GM12878 (cell line): ENCODE measurements around the gene MAP3K7CL. TPM values are rescaled to one million over a fixed set of nuclear protein-coding genes. Genes with fewer than 3 reads are reported as not detected.

Source experiments
- ATAC-seq: fragments of 200-7000 bp; cut with Tn5 transposase; 3 replicates; pipeline ENCODE4 v1.9.1; 2020; ENCODE audit warnings: mild to moderate bottlenecking, moderate library complexity
- BruUV-seq: library from RNA; stranded (reverse); fragments of 400-500 nt; replicated peaks from 2 replicates; lab custom pipeline; 2021; lab: Mats Ljungman, UMichigan
- CTCF ChIA-PET: fragments of 300-600 bp; sonication (Branson Sonifier 250); formaldehyde crosslinking; extraction: SDS; loops from one replicate; lab custom pipeline; 2021; ENCODE audit warnings: inconsistent platforms; lab: Yijun Ruan, JAX
- POLR2A ChIA-PET: fragments of 350-600 bp; formaldehyde crosslinking; extraction: SDS; loops from one replicate; lab custom pipeline; 2021; ENCODE audit warnings: inconsistent platforms; lab: Charles Lee
- RAD21 ChIA-PET: fragments of 300-600 bp; sonication (Branson Sonifier 250); formaldehyde crosslinking; loops from one replicate; lab custom pipeline; 2023; ENCODE audit warnings: antibody characterized with exemption; ENCODE audit not compliant: unreplicated experiment; lab: Charles Lee
- SMC1A ChIA-PET: fragments of 300-600 bp; sonication (Branson Sonifier 250); formaldehyde crosslinking; loops from one replicate; lab custom pipeline; 2023; ENCODE audit not compliant: unreplicated experiment, uncharacterized antibody; lab: Charles Lee
- DNase-seq: peaks from one replicate; pipeline ENCODE4 v3.0.0-alpha.2; 2011; ENCODE audit warnings: low read depth, low spot score
- FAIRE-seq: peaks from 3 replicates; lab custom pipeline; 2011; peaks lifted over from hg19 to GRCh38; lab: Jason Lieb, UNC
- H2AFZ ChIP-seq: 2 replicates; pipeline ENCODE4 v1.6.0; 2011; ENCODE audit warnings: low read depth, low read length, control low read depth; ENCODE audit not compliant: control insufficient read depth
- H3K27ac ChIP-seq: 2 replicates; pipeline ENCODE4 v1.5.1; 2011; ENCODE audit warnings: control low read depth; ENCODE audit not compliant: control insufficient read depth, insufficient read depth
- H3K27me3 ChIP-seq, 2 experiments: replicated peaks in 1 of 2; 2 replicates each; pipeline versions ENCODE4 v1.6.0 to v1.6.1; 2011; ENCODE audit warnings: low read length in 1 of 2; ENCODE audit not compliant: control insufficient read depth in 2 of 2, insufficient read depth in 2 of 2
- H3K36me3 ChIP-seq, 2 experiments: 2 replicates each; pipeline ENCODE4 v1.5.1; 2011; ENCODE audit warnings: low read length in 1 of 2; ENCODE audit not compliant: control insufficient read depth in 2 of 2, insufficient read depth in 2 of 2
- H3K4me1 ChIP-seq: 2 replicates; pipeline ENCODE4 v1.6.1; 2011; ENCODE audit warnings: mild to moderate bottlenecking, low read length, moderate library complexity, mixed read lengths; ENCODE audit not compliant: control insufficient read depth, insufficient read depth
- H3K4me2 ChIP-seq: 2 replicates; pipeline ENCODE4 v1.6.0; 2011; ENCODE audit warnings: control low read depth; ENCODE audit not compliant: control insufficient read depth, insufficient read depth
- H3K4me3 ChIP-seq: fragments of 200-600 bp; sonication (generic); 2 replicates; pipeline ENCODE4 v1.5.1; 2016
- H3K79me2 ChIP-seq: 2 replicates; pipeline ENCODE4 v1.6.0; 2011; ENCODE audit warnings: low read length; ENCODE audit not compliant: control insufficient read depth, insufficient read depth
- H3K9ac ChIP-seq: 2 replicates; pipeline ENCODE4 v1.8.0; 2011; ENCODE audit warnings: low read length, control low read depth, mixed read lengths; ENCODE audit not compliant: control insufficient read depth, insufficient read depth
- H3K9me3 ChIP-seq: replicated peaks from 3 replicates; pipeline ENCODE4 v1.5.1; 2011; ENCODE audit warnings: mild to moderate bottlenecking, low read length; ENCODE audit not compliant: control insufficient read depth, insufficient read depth
- H4K20me1 ChIP-seq: 2 replicates; pipeline ENCODE4 v1.6.0; 2011; ENCODE audit not compliant: control insufficient read depth, insufficient read depth
- CBX5 ChIP-seq: sonication (generic); IDR thresholded peaks from 2 replicates; pipeline ENCODE4 v1.6.1; 2016; ENCODE audit warnings: low read depth, moderate library complexity, mild to moderate bottlenecking, inconsistent platforms
- DPF2 ChIP-seq: fragments of 450-650 bp; IDR thresholded peaks from 2 replicates; pipeline ENCODE4 v1.6.1; 2017; ENCODE audit warnings: mild to moderate bottlenecking
- EGR1 ChIP-seq, 2 experiments: IDR thresholded peaks; 1 replicate in 1 of 2; 2 replicates in 1 of 2; pipeline ENCODE4 v1.6.1; 2011 to 2012; ENCODE audit warnings: low read depth in 2 of 2, low read length in 2 of 2, borderline replicate concordance in 1 of 2, mild to moderate bottlenecking in 1 of 2, moderate library complexity in 1 of 2
- FOS ChIP-seq: IDR thresholded peaks from 3 replicates; pipeline ENCODE4 v1.6.1; 2011; ENCODE audit warnings: borderline replicate concordance; ENCODE audit not compliant: insufficient read length; ENCODE audit errors: extremely low read depth
- FOXK2 ChIP-seq: fragments of 450-650 bp; IDR thresholded peaks from 2 replicates; pipeline ENCODE4 v1.6.1; 2017; ENCODE audit warnings: mild to moderate bottlenecking, moderate library complexity
- IRF4 ChIP-seq: IDR thresholded peaks from 2 replicates; pipeline ENCODE4 v1.6.1; 2011; ENCODE audit warnings: low read depth, low read length
- LARP7 ChIP-seq: fragments of 450-650 bp; IDR thresholded peaks from 2 replicates; pipeline ENCODE4 v1.6.1; 2017; ENCODE audit warnings: mild to moderate bottlenecking
- MAX ChIP-seq: IDR thresholded peaks from 2 replicates; pipeline ENCODE4 v1.6.1; 2012; ENCODE audit warnings: low read depth, low read length, improper control_type of control experiment
- NFIC ChIP-seq: IDR thresholded peaks from 2 replicates; pipeline ENCODE4 v1.6.1; 2012; ENCODE audit warnings: low read depth, mild to moderate bottlenecking, inconsistent platforms, low read length, moderate library complexity
- NRF1 ChIP-seq: conservative IDR thresholded peaks from 2 replicates; pipeline ENCODE4 v1.6.1; 2011; ENCODE audit warnings: mild to moderate bottlenecking, low read depth, low read length, improper control_type of control experiment
- PML ChIP-seq: IDR thresholded peaks from 2 replicates; pipeline ENCODE4 v1.6.1; 2012; ENCODE audit warnings: low read length, inconsistent platforms
- WGBS: methylation state at CpG from one replicate; pipeline ENCODE4 v1.1.6; 2016; ENCODE audit warnings: low lambda C conversion rate; ENCODE audit not compliant: insufficient replicate concordance, insufficient coverage; ENCODE audit errors: missing lambda C conversion rate; 5-methylcytosine and 5-hydroxymethylcytosine counted together
- in situ Hi-C: fragments of 300-500 bp; cut with MboI; formaldehyde crosslinking; loops from 9 replicates; pipeline ENCODE4 v1.14.3; 2018; ENCODE audit warnings: mixed read lengths
- intact Hi-C: fragments of 100-400 bp; cut with micrococcal nuclease; formaldehyde crosslinking; loops from one replicate; pipeline ENCODE4 v1.14.2; 2022; ENCODE audit not compliant: unreplicated experiment
- polyA plus RNA-seq, 11 experiments: library from polyadenylated mRNA; depleted of rRNA in 4 of 11; unstranded in 6 of 11; stranded (reverse) in 5 of 11; fragments of >200 nt; fragmentation: Nextera tagmentation in 4 of 11; fragmentation: Illumina TruSeq in 1 of 11; extraction: Ambion mirVana in 4 of 11; extraction: Trizol in 1 of 11; gene quantifications; 1 replicate in 1 of 11; 2 replicates in 10 of 11; pipeline versions ENCODE4 v1.2.1 to v1.2.3, GENCODE V29; 2011 to 2016; ENCODE audit warnings: inconsistent platforms in 2 of 11, missing spikeins in 2 of 11, low read depth in 1 of 11
- total RNA-seq, 4 experiments: library from RNA; depleted of rRNA in 3 of 4; stranded (reverse); fragments of >200 nt in 3 of 4; fragmentation: Illumina TruSeq in 1 of 4; extraction: Trizol in 1 of 4; gene quantifications; 2 replicates each; pipeline versions ENCODE4 v1.2.1 to v1.2.3, GENCODE V29; 2013 to 2021
- TF ChIP-seq, protein P1 (sequence below): fragments of 450-650 bp; IDR thresholded peaks from 2 replicates; pipeline ENCODE4 v1.6.1; 2017; ENCODE audit warnings: low read depth, mild to moderate bottlenecking, moderate library complexity
- TF ChIP-seq, protein P2 (sequence below): fragments of 450-650 bp; IDR thresholded peaks from 2 replicates; pipeline ENCODE4 v1.6.1; 2016; ENCODE audit warnings: mild to moderate bottlenecking
- TF ChIP-seq, protein P3 (sequence below), 3 experiments: IDR thresholded peaks in 2 of 3; conservative IDR thresholded peaks in 1 of 3; 2 replicates each; pipeline ENCODE4 v1.5.1; 2011; ENCODE audit warnings: low read depth in 3 of 3, low read length in 3 of 3, mild to moderate bottlenecking in 3 of 3, control low read depth in 2 of 3, moderate library complexity in 2 of 3, inconsistent platforms in 1 of 3, mixed read lengths in 1 of 3; ENCODE audit not compliant: control insufficient read depth in 2 of 3, insufficient read depth in 1 of 3; ENCODE audit errors: extremely low read depth in 1 of 3

MAP3K7CL gene
- total and polyA plus RNA-seq, 10 of the 15 experiments (the other 5 are each of a cell fraction or from before 2014, with no cell fraction given) = 3.2 to 19.7 (median 6.6) TPM

DNA sequence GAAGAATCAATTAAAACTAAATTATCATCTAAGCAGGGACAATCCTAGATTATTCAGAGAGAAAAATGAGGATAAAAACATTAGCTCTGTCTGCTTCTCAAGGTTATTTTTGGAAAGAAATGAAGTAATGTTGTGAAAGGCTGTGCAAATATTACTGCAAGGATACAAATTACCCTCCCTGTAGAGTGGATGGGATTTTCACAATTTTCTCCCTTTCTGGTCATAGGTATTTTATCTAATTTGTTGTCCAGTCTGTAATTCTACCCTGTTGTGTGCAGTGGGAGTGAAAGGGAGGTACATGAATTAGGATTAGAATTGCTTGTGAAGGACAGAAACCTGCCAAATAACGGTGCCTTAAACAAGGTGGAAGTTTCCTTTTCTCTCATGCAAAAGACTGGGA is 54.7 kb downstream of the MAP3K7CL start:
- DNase-seq (no peak), ATAC-seq (no peak)
- in situ Hi-C loops (no loop called here), intact Hi-C loops (no loop called here)
- H3K36me3 ChIP-seq = no peaks in the 10 kb centered on the region
- CTCF ChIA-PET = no interaction called here
- H3K4me3 ChIP-seq = no peak overlapping the region
- SMC1A ChIA-PET = interaction anchor here (0.5 to 1.8 kb wide), 7 partner anchors 10 to 111 kb away, joined by 3 to 9 read pairs (median 3); no protein-coding TSS in a partner anchor
- RAD21 ChIA-PET = interaction anchor here (0.9 kb wide), 1 partner anchor 50 kb away, joined by 4 read pairs; no protein-coding TSS in a partner anchor
- no TSS peak for BruUV-seq
- H4K20me1 ChIP-seq = no peaks in the 10 kb centered on the region
- H3K4me2 ChIP-seq = no peak overlapping the region
- no peak overlapping the region for H3K9ac ChIP-seq
- no peaks in the 10 kb centered on the region for H3K27me3 ChIP-seq
- no peak overlapping the region for H3K27ac ChIP-seq
- POLR2A ChIA-PET = no interaction called here
- peaks cover 7% of the 10 kb centered on the region for H3K4me1 ChIP-seq
- no peaks in the 10 kb centered on the region for H3K9me3 ChIP-seq
- H2AFZ ChIP-seq = no peak overlapping the region
- no peaks in the 10 kb centered on the region for H3K79me2 ChIP-seq
- TF ChIP-seq IRF4 (no peak), EGR1 (IDR thresholded peaks at IDR 0.05; ENCODE audit: borderline replicate concordance in 1 of 2, low read depth in 2 of 2, low read length in 2 of 2) (no peak), LARP7 (no peak)
- TF ChIP-seq, protein P1, sequence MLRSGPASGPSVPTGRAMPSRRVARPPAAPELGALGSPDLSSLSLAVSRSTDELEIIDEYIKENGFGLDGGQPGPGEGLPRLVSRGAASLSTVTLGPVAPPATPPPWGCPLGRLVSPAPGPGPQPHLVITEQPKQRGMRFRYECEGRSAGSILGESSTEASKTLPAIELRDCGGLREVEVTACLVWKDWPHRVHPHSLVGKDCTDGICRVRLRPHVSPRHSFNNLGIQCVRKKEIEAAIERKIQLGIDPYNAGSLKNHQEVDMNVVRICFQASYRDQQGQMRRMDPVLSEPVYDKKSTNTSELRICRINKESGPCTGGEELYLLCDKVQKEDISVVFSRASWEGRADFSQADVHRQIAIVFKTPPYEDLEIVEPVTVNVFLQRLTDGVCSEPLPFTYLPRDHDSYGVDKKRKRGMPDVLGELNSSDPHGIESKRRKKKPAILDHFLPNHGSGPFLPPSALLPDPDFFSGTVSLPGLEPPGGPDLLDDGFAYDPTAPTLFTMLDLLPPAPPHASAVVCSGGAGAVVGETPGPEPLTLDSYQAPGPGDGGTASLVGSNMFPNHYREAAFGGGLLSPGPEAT = no peak
- TF ChIP-seq, all 136 proteins: peak for 0
- FAIRE-seq = no peak
- 100% methylated on average over 1 of the region's 1 CpG for WGBS

- TF ChIP-seq PML (no peak), NFIC (no peak), MAX (no peak), NRF1 (no peak), CBX5 (no peak), FOS (no peak), FOXK2 (no peak), DPF2 (no peak)
- TF ChIP-seq, protein P2, sequence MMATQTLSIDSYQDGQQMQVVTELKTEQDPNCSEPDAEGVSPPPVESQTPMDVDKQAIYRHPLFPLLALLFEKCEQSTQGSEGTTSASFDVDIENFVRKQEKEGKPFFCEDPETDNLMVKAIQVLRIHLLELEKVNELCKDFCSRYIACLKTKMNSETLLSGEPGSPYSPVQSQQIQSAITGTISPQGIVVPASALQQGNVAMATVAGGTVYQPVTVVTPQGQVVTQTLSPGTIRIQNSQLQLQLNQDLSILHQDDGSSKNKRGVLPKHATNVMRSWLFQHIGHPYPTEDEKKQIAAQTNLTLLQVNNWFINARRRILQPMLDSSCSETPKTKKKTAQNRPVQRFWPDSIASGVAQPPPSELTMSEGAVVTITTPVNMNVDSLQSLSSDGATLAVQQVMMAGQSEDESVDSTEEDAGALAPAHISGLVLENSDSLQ = no peak
- TF ChIP-seq, protein P3, sequence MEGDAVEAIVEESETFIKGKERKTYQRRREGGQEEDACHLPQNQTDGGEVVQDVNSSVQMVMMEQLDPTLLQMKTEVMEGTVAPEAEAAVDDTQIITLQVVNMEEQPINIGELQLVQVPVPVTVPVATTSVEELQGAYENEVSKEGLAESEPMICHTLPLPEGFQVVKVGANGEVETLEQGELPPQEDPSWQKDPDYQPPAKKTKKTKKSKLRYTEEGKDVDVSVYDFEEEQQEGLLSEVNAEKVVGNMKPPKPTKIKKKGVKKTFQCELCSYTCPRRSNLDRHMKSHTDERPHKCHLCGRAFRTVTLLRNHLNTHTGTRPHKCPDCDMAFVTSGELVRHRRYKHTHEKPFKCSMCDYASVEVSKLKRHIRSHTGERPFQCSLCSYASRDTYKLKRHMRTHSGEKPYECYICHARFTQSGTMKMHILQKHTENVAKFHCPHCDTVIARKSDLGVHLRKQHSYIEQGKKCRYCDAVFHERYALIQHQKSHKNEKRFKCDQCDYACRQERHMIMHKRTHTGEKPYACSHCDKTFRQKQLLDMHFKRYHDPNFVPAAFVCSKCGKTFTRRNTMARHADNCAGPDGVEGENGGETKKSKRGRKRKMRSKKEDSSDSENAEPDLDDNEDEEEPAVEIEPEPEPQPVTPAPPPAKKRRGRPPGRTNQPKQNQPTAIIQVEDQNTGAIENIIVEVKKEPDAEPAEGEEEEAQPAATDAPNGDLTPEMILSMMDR (IDR thresholded peaks at IDR 0.05 in 2 of 3, conservative IDR thresholded peaks at IDR 0.05 in 1 of 3; ENCODE audit: control insufficient read depth in 2 of 3, extremely low read depth in 1 of 3, insufficient read depth in 1 of 3, low read depth in 3 of 3, low read length in 3 of 3) = no peak
- in situ Hi-C loops = no loop called here
- ATAC-seq = no peak
- Histone ChIP-seq H4K20me1 (no peaks in the 10 kb centered on the region), H3K4me1 (peaks cover 7% of the 10 kb centered on the region), H3K9me3 (no peaks in the 10 kb centered on the region), H3K27me3 (no peaks in the 10 kb centered on the region), H3K27ac (no peak overlapping the region), H3K9ac (no peak overlapping the region), H3K79me2 (no peaks in the 10 kb centered on the region), H2AFZ (no peak overlapping the region), H3K4me3 (no peak overlapping the region), H3K4me2 (no peak overlapping the region), H3K36me3 (no peaks in the 10 kb centered on the region)
- ChIA-PET CTCF (no interaction called here), POLR2A (no interaction called here), SMC1A (interaction anchor here (1.0 to 1.8 kb wide), 2 partner anchors 10 to 17 kb away, joined by 3 to 9 read pairs; no protein-coding TSS in a partner anchor), RAD21 (no interaction called here)
- FAIRE-seq = no peak
- DNase-seq = no peak
- intact Hi-C loops = no loop called here
- 99% methylated on average over 4 of the region's 4 CpGs for WGBS
- BruUV-seq = no TSS peak
These were observed 55.2 kb downstream of the MAP3K7CL start for GRCh38 chr21:29185633-29186032.
